Measurements from ENCODE around the gene LCE4A.
"Not testable (repeated sequence)": the region's sequence is repeated elsewhere in the genome, so short reads cannot be mapped to it uniquely, and the experiment has no call there.

LCE4A gene, protein sequence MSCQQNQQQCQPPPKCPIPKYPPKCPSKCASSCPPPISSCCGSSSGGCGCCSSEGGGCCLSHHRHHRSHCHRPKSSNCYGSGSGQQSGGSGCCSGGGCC

DNA sequence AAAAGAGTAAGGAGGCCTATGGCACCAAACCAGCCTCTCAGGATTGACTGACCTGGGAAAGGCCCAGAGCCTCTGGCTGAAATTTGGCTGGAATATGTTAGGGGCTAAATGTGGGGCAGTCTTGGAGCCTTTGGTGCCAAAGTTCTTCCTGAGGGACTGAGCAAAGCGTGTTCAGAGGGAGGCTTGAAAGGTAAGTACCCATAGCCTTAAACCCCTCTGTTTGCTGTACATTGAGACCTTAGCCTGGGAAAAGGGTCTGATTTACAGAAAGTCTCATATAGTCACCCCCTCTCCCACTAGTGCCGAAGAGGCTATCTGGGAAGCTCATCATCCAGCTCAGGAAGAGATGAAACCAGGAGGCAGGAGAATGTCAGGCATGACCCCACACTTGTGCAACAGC lies at the start of gene LCE4A:
Gene LCE4A, plus strand, starts transcription at position 301 of the 400 bp plus-strand sequence. CDS start 916 bp downstream, outside the sequence.
- no peak for DNase-seq

DNA sequence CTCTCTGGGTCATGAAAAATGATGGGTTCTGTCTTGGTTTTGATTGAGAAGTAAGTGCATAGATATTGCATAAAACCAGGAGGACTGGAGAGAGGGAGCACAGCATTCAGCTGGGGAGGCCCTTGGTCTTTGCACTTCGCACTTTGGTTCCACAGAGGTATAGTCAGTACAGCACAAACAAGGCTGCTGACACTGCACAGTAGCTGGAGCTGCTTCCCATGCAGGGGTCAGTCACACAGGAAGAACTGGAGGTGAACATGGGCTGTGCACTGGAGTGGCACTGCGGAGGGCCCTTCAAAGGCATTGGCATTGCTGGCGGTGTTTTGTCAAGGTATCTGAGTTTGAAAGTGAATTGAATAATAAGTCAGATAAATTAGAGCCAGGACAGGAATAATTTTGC lies 49.3 kb upstream of the LCE4A start:
- no peak for DNase-seq

DNA sequence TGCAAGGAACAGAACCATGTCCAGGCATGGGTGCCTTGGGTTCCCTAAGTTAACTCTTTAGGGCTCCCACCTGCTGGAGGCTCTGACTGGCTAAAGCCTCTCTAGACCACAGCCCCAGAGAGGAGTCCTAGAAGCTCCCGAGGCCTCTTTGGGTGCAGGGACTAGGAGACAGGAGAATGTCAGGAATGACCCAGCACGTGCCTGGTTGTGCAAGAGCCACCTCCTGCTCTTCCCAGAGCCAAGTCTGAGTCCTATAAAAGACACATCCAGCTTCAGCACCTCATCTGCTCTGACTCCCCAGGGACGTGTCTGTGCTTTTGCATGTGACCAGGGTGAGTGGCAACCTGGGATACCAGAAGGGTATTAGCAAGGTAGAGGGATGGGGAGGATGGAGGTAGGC lies 44.9 kb upstream of the LCE4A start, which contains the start of gene LCE2D:
Gene LCE2D, plus strand, starts transcription at position 283 of the 400 bp plus-strand sequence. CDS start 726 bp downstream, outside the sequence.
- no peak for DNase-seq

DNA sequence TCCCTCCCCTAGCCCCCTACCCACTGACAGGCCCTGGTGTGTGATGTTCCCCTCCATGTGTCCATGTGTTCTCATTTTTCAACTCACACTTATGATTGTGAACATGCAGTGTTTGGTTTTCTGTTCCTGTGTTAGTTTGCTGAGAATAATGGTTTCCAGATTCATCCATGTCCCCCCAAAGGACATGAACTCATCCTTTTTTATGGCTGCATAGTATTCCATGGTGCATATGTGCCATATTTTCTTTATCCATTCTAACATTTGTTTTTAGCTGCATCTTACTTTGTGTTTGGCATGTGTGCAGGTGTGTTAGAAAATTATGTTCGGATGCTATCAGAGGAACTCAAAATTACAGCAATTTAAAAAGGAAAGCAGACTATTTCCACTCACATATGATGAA lies 41.8 kb upstream of the LCE4A start:
- not testable (repeated sequence) for DNase-seq

DNA sequence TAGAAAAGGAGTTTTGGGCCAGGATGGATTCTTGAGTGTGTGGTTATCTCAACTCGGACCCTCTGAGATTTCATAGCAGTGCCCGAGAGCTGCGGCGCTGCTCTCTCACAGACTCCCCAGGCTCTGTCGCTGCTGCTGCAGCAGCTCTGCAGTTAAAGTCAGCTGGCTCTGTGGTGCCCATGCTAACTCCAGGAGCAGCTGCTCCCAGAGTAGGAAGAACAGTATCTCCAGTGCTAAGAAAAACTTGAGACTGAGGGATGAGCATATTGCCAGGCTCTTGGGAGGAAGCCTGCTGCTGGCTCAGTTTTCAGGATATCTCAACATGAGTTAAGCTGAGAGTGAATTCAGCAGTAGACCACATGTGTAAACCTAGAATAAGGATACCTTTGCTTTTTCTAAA lies 40.3 kb upstream of the LCE4A start:
- no peak for DNase-seq

DNA sequence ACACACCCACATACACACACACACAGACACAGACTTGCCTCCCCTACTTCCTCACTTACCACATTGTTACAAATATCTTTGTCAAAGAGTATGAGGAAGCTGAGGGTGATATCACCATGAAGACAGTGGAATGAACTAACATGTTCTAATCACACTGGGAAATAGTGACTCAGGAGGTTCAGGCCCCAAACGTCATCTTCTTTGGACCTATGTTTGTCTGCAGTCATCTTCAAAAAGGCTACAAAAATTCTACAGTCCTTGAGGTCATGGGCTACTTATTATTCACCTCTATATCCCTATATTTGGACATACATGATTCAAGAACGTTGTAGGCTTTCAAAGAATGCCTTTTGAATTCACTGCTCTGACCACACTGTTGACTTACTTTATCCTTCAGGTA lies 34.9 kb upstream of the LCE4A start:
- no peak for DNase-seq

DNA sequence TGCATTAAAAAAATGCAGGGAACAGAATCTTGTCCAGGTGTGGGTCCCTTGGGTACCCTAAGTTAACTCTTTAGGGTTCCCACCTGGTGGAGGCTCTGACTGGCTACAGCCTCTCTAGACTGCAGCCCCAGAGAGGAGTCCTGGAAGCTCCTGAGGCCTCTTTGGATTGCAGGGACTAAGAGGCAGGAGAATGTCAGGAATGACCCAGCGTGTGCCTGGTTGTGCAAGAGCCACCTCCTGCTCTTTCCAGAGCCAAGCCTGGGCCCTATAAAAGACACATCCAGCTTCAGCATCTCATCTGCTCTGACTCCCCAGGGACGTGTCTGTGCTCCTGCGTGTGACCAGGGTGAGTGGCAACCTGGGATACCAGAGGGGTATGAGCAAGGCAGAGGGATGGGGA lies 33.0 kb upstream of the LCE4A start, which contains the start of gene LCE2C:
Gene LCE2C, plus strand, starts transcription at position 297 of the 400 bp plus-strand sequence. CDS start 737 bp downstream, outside the sequence.
- not testable (repeated sequence) for DNase-seq

DNA sequence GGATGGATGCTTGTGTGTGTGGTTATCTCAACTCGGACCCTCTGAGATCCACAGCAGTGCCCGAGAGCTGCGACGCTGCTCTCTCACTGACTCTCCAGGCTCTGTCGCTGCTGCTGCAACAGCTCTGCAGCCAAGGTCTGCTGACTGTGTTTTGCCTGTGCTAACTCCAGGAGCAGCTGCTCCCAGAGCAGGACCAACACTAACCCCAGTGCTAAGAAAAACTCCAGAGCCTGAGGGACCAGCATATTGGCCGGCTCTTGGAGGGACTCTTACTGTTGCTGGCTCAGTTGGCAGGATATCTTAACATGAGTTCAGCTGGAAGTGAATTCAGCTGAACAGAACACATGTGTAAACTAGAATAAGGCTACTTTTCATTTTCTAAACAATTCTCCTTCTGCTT lies 28.5 kb upstream of the LCE4A start:
- DNase-seq, result no peak

DNA sequence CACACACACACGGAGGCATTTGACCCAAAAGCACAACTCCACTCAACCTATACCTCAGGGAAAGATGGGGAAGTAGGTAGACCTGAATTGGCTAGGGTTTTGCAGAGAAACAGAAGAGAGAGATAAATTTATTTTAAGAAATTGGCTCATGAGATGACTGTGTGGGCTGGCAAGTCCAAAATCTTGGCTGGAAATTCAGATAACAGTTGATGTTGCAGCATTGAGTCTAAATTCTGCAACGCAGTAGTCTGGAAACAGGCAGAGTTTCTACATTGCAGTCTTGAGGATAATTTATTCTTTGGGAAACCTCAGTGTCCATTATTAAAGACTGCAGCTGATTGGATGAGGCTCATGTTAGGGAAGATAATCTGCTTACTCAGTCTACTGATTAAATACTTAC lies 26.3 kb upstream of the LCE4A start:
- no peak for DNase-seq

DNA sequence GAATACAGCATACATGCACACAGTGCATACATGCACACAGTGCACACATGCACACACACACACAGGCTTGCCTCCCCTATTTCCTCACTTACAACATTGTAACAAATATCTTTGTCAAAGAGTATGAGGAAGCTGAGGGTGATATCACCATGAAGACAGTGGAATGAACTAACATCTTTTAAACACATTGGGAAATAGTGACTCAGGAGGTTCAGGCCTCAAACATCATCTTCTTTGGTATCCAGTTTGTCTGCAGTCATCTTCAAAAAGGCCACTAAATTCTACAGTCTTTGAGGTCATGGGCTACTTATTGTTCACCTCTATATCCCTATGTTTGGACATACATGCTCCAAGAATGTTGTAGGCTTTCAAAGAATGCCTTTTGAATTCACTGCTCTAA lies 24.1 kb upstream of the LCE4A start:
- no peak for DNase-seq

DNA sequence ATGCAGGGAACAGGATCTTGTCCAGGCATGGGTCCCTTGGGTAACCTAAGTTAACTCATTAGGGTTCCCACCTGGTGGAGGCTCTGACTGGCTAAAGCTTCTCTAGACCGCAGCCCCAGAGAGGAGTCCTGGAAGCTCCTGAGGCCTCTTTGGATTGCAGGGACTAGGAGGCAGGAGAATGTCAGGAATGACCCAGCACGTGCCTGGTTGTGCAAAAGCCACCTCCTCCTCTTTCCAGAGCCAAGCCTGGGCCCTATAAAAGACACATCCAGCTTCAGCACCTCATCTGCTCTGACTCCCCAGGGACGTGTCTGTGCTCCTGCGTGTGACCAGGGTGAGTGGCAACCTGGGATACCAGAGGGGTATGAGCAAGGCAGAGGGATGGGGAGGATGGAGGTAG lies 22.1 kb upstream of the LCE4A start, which contains the start of gene LCE2B:
Gene LCE2B, plus strand, starts transcription at position 301 of the 400 bp plus-strand sequence. CDS start 721 bp downstream, outside the sequence.
- DNase-seq, result not testable (repeated sequence)

DNA sequence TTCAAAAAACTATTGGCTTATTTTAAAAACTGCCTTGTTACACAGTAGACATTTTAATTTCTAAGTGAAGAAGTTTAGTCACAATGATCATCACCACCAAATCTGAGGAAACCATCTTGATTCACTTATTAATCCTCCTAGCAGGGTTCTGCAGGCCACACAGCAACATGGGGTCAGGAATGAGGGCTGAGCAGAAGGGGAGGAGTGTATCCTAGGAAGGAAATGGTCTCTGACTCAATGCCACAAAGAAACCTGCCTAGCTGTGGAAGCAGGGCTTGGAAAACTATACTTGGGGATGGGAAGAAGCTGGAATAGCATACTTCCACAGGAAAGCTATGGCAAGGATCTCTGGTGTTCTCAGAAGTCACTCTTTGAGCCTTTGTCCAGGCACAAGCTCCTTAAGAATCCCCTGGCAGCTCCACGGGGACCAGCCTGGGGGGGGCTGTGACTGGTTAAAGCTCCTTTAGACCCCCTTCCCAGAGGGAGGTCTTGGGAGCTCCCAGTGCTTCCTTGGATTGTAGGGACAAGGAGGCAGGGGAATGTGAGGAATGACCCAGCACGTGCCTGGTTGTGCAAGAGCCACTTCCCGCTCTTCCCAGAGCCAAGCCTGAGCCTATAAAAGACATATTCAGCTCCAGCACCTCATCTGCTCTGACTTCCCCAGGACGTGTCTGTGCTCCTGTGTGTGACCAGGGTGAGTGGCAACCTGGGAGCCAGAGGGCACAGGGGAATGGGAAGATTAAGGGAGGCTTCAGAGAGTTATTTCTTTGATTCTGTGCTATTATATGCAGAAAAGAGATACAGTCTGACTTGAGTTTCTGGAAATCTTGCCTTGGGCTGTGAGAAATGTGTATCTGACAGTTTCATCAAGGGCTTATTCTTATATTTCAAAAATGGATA lies 10.0 kb upstream of the LCE4A start, which contains the start of gene LCE2A:
Gene LCE2A, plus strand, starts transcription at position 645 of the 900 bp plus-strand sequence. CDS start 557 bp downstream, outside the sequence.
- peak; percentile 36 for DNase-seq

DNA sequence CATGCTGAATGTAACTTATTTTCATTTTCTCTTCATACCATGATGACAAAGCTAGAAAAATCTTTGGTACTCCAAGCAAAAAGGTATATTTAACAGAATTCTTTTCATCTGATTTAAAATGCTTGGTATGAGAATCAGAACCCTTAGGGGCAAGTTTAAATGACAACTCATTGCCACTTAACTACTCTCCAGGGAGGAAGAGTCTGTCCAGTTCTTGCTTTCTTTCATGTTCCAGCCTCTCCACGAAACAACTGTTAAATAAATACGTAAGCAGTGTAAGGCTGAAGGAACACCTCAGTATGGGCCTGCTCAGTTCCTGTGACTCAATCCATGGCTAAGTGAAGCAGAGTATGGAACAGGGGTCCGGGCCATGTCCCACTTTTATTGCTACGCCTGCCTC lies 8.2 kb upstream of the LCE4A start:
- no peak for DNase-seq

DNA sequence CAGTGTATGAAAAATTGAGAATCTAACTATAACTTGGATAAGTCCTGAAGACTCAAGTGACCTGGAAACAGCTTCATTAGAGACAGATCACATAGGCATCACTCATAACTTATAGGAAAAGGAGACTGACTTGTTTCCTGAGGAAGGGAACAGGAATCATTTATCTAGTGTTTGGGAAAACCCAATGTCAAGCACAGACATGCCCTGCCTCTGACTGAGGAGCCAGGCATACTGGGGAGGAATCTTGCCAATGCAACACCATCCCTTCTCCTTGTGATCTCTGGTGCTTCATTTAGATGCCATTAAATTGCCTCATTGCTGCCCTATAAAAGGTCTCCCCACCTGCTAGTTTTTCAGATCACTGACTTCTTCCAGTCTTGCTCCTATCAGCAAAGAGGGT lies 10.3 kb downstream of the LCE4A start:
- no peak for DNase-seq

DNA sequence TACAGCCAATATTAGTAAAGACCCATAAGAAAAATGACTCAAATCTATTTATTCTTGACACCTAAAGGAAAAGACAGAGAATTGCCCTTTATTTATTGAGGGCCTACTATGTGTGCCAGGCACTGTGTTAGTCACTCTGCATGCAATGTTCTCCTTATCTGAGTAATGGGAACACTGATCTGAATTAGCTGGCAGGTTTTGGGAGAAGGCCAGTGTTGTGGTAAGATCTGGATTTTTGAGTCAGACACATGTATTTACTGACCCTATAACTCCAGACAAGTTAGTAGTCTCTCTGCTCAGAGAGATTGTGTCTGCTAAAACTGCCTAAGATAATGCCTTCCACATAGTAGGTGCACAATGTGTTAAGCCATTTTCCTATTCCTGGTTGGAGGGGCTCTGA lies 17.3 kb downstream of the LCE4A start:
- peak; percentile 51 for DNase-seq

DNA sequence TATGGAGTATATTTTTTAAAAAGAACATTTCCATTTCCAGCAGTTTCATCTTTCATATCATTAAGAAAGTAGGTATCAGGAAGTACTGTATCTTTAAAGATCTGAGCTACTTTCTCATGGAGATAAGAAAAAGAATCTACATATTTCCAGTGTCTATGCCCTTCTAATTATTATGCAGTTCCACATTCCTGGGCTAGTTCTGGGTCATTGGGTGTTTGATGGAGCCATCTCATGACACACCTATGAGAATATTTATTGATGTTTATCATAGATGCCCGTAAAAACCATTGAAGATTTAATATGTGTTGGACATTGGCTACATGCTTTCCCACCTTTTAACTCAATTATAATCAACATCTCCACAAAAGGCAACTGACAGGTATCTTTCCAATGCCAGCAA lies 21.0 kb downstream of the LCE4A start:
- DNase-seq, result no peak

DNA sequence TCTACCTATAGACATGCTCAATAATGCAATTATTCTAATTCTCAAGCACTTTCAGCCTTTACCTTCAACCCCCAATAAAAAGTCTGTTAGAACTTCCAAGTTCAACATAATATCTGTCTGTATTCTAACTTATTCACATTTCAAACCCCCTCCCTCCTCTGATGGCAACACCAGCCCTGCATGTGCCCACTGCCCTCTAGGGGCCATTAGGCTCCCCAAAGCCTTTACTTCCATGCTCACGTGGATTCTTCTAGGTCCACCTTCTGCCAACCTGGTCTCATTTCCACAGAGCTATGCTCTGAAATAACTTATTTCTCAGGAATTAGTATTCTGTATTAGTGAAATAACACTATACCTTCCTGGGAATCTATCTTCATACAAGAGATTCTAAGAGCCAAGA lies 27.7 kb downstream of the LCE4A start:
- no peak for DNase-seq

DNA sequence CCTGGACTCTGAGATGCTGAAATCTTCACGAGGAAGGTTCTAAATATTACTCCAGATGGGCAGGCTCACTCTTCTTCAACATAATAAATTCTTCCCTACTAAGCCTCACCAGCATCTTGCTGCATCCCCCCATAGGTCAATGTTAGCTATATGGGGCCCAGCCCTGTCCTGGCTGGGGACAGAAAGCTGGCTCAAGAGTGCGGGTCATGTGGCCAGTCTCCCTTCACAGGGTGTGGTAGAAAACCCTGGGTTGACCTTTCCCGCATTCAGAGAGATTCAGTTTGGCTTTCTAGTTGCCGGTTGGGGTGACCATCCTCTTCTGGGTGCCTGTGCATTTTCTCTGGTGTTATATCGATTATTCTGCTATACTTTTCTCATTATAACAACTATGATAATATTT lies 30.0 kb downstream of the LCE4A start:
- DNase-seq, result no peak

DNA sequence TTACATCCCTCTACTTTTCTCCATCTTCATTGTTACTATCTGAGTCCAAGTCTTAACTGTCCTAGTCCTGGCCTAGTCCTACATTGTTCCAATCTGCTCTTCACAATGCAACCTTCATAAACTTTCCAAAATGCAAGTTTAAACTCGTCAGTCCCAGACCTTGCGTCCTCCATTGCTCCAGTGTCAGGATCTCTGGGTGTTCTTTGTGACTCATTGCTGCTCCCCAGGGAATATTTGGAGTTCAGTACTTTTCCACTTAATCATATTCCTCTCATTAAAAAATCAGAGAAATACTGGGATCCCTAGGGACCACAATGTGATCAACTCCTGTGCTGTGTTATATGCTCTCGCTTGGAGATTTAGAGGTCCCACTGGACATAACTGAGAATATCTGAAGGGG lies 31.9 kb downstream of the LCE4A start:
- peak; percentile 41 for DNase-seq

DNA sequence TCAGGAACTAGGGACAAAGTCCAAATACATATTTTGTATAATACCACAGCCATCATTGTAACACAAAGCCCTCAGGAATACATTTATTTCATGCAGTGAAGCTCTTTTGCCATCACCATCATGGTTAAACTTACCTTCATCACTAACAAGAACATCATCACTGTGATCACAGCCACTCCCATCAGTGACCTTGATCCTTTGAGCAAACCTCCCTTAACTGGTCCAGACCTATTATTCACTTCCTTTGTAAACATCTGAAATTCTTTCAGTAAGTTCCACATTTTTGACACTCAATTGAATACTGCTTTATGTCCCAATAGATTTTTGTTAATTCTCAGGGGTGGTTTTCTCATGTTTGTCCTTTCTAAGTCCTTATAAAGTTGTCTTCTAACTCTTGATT lies 33.7 kb downstream of the LCE4A start:
- peak; percentile 45 for DNase-seq

DNA sequence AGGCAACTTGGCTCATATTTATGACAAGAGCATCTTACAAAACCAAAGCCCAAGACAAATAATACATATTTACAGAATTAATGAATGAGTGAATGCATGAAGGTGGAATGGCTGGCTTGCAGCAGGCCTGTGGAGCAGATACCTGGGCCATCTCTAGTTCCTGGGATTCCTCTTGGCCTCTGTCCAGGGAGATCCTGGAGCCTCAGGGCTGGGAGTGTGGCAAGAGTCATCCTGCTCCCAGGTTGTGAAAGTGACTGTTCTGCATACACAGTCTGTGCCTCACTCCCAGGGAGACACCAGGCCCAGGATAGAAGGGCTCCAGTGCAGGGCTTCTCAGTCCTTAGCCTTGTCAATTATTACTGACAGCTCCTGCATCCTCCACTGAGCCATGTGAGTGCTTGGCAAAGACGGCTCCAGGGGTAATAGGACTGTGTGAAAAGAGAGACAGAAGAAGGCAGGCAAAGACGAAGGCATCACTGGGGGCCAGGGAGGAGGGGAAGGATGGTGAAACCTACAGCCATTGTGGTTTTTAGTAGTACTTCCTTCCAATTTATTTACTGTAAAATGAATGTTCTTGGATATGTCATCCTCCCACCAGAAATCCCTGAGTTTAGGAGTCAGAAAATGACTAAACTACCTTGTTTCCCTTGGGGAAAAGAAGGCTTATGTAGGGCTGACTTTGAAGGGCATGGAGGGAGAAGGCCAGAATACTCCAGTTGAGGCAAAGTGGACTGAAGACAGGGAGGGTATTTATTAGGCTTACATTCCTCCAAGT lies 35.6 kb downstream of the LCE4A start:
- peak; percentile 49 for DNase-seq

DNA sequence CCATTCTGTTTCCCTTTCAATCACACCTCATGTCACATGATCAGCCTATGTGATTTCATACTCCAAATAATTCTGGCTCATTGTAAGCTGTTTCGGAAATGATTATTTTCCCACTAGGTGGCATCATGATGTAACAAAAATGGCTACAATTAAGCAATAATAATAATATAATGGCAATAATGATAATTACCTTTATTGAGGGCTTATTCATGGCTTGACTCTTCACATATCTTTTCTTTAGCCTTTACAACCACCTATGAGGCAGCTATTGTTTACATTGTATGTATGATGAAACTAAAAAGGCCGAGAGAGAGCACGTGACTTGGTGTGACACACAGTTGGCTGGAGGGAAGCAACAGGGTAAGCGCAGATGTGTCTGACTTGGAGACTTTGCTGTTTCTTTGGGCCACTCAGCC lies 37.3 kb downstream of the LCE4A start:
- DNase-seq, result peak; percentile 91

DNA sequence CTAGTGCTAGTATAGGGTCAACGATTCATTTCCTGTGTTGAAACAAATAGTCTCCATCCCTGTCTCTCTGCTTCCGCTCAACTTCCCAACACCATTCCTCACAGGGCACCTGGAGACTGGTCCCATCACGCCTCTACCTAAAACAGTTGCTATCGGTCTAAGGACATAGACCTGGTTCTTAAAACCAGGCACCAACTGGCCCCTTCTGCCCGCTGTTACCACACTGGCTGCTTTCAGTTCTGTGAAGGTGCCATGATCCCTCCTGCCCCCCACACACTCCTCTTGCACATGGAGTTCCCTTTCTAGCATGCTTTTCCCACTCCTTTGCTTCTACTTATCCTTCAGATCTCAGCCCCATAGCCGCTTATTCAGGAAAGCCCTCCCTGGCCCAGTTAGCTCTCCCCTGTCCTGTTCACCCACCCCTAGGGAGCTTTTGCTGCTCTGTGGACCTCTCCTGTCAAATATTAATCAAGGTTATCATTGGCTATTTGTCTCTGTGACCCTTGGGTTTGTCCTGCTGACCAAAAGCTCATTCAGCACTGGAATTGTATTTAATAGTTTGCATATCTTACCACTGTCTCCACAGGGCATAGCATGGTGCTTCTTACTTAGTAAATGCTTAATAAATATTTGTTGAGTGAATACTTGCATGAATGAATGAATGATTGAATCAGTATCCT lies 37.9 kb downstream of the LCE4A start:
- DNase-seq, result no peak
